Fibroblast of mammary gland (primary cell): ENCODE results near the gene REEP6.

ENCODE experiments used
- DNase-seq: peaks from one replicate; pipeline ENCODE4 v3.0.0-alpha.2; 2010; ENCODE audit warnings: low read depth
- H3K4me3 ChIP-seq: 2 replicates; pipeline ENCODE4 v1.5.1; 2011; ENCODE audit warnings: low read depth, mild to moderate bottlenecking, low read length, moderate library complexity; ENCODE audit not compliant: control insufficient read depth
- CTCF ChIP-seq: conservative IDR thresholded peaks from 2 replicates; pipeline ENCODE4 v1.5.1; 2011; ENCODE audit warnings: low read depth, low read length, inconsistent platforms; ENCODE audit not compliant: control insufficient read depth, insufficient read depth

The REEP6 gene

DNA sequence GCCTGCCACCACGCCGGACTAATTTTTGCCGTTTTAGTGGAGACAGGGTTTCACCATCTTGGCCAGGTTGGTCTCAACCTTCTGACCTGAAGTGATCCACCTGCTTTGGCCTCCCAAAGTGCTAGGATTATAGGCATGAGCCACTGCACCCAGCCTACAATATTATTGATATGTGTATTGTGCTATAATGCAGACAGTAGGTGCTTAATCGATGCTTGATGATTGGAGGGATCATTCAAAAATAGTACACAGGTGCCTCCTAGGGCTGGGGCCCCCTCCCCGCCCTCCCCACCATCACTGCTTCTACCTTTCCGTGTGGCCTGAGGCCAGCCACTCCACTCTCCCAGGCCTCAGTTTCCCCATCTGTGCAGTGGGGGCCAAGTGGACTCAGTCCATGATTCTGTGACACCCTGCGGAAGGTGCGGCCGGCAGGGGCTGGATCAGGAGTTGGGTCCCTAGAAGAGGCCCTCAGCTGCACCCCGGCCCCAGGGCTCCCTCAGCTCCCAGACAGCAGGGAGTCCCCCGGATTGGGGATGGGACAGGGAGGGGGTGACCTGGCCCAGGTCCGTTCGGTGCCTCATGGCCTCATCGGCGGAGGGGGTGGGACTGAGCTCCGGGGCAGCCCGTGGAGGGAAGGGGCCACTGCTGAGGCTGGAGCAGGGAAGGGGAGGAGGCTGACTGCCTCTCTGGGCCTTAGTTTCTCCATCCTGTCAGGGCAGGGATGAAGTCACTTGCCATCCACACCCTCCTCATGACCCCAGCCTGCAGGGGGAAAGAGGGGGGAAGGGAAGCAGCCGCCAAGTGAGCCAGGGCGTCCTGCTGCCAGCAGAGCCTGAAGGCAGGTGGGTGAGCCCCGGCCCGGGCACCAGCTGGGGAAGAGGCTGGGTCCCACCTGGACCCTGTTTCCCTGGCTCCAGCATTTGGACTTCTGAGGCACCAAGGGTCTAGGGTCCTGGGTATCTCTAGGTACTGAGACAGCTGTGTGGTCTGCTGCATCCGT, 20.6 kb downstream of the REEP6 start:
- DNase-seq, result no peak
- no peak for TF ChIP-seq CTCF
- no peak overlapping the region for H3K4me3 ChIP-seq

GRCh38 chr19:1512671-1513498, 21.9 kb downstream of the REEP6 start, which contains the start of gene ADAMTSL5:
Gene ADAMTSL5, minus strand, starts transcription at chr19:1513019. Its CDS starts 2,076 bp downstream, at chr19:1510943.
- H3K4me3 ChIP-seq, result peak within 1 kb of the TSS; percentile 51
- TF ChIP-seq CTCF, result no peak
- DNase-seq, result peak; percentile 37

- H3K4me3 ChIP-seq, result peak overlapping the region; percentile 29
- peak; percentile 56 for TF ChIP-seq CTCF
- DNase-seq, result peak; percentile 55
Observed at GRCh38 chr19:1513499-1514294, 22.7 kb downstream of the REEP6 start.

DNA sequence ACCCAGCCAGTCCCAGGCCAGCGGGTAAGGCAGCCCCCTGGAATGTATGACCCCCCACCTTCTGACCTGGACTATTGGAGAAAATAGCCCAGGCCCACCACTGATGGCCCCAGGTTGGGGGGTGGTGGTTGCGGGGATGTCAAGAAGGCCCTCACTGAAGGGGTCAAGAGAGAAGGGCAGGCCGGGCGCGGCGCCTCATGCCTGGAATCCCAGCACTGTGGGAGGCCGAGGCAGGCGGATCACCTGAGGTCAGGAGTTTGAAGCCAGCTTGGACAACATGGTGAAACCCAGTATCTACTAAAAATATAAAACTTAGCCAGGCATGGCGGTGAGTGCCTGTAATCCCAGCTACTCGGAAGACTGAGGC, 23.3 kb downstream of the REEP6 start:
- TF ChIP-seq CTCF, result no peak
- no peak overlapping the region for H3K4me3 ChIP-seq
- DNase-seq, result no peak

- no peak overlapping the region for H3K4me3 ChIP-seq
- DNase-seq, result no peak
- TF ChIP-seq CTCF, result no peak
Observed at GRCh38 chr19:1514986-1515721, 24.2 kb downstream of the REEP6 start.
